GM19099 (cell line): ENCODE measurements around the gene TTN.
A peak's percentile ranks its signal among the peaks of the same experiment; 100 is the strongest.

Source experiments
- POLR2A ChIP-seq: IDR thresholded peaks from 3 replicates; pipeline ENCODE4 v1.6.1; 2011; ENCODE audit warnings: low read depth; ENCODE audit not compliant: insufficient read length; ENCODE audit errors: extremely low read depth

TTN gene

GRCh38 chr2:178480227-178481181 lies 326.7 kb downstream of the TTN start, which contains the start of gene PLEKHA3:
PLEKHA3 (plus strand) TSS chr2:178480457; CDS start chr2:178480870, 413 bp downstream.
- peak; percentile 48 for TF ChIP-seq POLR2A

DNA sequence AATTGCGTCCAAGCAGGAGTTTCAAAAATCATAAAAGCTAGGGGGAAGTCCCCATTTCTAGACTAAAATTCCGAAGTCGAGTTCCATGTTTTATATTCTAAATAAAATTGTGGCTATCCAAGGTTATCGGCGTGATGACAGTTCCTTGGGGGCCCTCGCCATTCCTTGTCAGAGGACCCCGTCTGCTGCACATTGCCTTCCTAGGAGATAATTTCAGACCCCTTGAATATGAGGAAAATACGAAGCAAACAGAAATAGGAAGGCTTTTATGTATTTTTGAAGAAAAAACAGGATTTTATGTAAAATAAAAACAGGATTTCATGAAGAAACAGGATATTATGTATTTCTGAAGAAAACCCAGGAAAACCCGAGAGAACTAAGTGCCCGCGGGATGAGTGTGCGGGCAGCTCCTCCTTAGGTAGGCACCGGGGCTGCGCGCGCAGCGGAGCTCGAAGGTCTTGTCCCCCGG lies 327.4 kb downstream of the TTN start:
- no peak for TF ChIP-seq POLR2A

DNA sequence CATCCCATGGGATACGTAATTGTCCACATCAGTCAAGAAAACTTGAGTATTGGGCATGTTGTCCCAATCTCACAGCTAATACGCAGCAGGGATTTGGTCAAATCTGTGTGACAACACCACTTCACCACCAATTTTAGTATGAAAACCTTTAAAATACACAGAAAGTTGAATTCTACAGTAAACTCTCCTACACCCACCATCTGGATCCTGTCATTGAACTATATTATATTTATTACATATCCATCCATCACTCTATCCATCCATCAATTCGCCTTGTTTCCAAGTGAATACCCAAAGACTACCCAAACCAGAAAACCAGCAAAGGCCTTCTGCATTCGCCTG lies 328.0 kb downstream of the TTN start:
- no peak for TF ChIP-seq POLR2A

DNA sequence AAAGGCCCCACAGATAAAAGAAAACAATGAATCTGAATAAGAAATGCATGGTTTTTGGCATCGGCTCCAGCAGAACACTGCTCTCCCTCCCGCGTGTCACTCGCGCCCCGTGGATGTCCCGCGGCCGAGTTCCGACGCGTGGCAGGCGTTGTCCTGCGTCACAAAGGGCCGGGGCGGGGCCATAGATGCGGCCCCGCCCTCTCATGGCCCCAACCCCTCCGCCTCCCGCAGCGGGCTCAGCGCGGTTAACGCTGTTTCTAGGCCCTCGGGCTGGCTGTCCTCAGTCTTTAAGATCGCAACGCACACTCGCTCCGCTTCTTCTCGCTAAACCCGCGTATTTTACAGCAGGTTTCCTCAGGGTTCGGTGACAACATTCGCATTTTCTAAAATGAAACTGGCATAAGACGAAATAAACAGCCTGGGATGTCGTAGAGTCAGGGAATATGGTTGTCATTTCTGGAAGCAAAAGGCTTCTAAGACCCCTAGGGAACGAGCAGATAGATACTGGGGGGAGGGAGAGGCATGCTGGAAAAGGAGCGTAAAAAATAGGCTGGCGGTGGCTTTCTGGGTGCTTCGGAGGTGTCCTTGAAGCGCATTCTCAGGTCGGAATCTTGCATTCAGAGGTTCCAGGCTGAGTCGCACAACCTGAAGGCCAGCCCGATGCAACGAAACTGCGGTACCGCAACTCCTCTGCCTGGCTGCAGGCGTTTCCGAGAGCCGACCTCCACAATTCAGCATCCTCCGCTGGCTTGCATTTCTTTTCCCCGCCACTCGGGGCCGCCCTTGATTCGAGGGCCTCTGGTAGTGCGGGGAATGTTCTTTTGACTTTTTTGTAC lies 328.6 kb downstream of the TTN start, which contains the start of gene FKBP7:
TSS of gene FKBP7 (minus strand) at position 162 of the 836 bp plus-strand sequence. CDS start at position 61, 101 bp downstream.
- TF ChIP-seq POLR2A = peak; percentile 78

GRCh38 chr2:178478130-178478438 lies 329.1 kb downstream of the TTN start:
- TF ChIP-seq POLR2A = no peak

GRCh38 chr2:178477443-178478129 lies 329.6 kb downstream of the TTN start:
- no peak for TF ChIP-seq POLR2A

DNA sequence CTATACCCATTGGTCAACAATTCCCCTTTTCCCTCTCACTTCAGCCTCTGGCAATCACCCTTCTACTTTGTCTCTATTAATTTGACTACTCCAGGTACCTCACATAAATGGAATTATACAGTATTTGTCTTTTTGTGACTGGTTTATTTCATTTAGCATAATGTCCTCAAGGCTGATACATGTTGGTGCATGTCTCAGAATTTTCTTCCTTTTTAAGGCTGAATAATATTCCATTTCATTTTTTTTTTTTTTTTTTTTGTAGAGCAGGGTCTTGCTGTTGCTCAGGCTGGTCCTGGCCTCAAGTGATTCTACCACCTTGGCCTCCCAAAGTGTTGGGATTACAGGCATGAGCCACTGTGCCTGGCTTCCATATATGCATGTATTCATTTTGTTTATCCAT lies 330.7 kb downstream of the TTN start:
- TF ChIP-seq POLR2A = no peak
